A673 (cell line): ENCODE data around the gene CLASP2.
"Not testable (repeated sequence)": the region's sequence is repeated elsewhere in the genome, so short reads cannot be mapped to it uniquely, and the experiment has no call there.

Experiments
- CTCF ChIP-seq: fragments of 300-800, 200-600 bp; sonication (generic); conservative IDR thresholded peaks from 2 replicates; pipeline ENCODE4 v1.5.1; 2017; ENCODE audit warnings: low read depth, mild to moderate bottlenecking, antibody characterized with exemption, low read length, moderate library complexity, mixed read lengths
- EZH2 ChIP-seq: fragments of 200-600 bp; sonication (generic); IDR thresholded peaks from 2 replicates; pipeline ENCODE4 v1.6.1; 2017; ENCODE audit warnings: borderline replicate concordance, low read depth, mild to moderate bottlenecking, mixed read lengths, antibody characterized with exemption, low read length; ENCODE audit not compliant: poor library complexity, severe bottlenecking

- not testable (repeated sequence) for TF ChIP-seq CTCF, EZH2
These were observed 44.6 kb downstream of the CLASP2 start for GRCh38 chr3:33673436-33673835.
